OCI-LY3 (cell line): ENCODE measurements around the gene CIT.

Experiments
- H2AFZ ChIP-seq: fragments of 200-600, 300-600 bp; shearing (Covaris generic); 2 replicates; pipeline ENCODE4 v1.6.0; 2014; ENCODE audit warnings: antibody characterized with exemption, low read depth, low read length
- H3K27ac ChIP-seq: fragments of 200-600, 300-600 bp; sonication (generic); 2 replicates; pipeline ENCODE4 v1.5.1; 2014; ENCODE audit warnings: mild to moderate bottlenecking, low read length, moderate library complexity, mixed read lengths
- H3K27me3 ChIP-seq: fragments of 200-600, 300-600 bp; sonication (generic); 2 replicates; pipeline ENCODE4 v1.6.1; 2014; ENCODE audit warnings: low read depth, low read length, mixed read lengths
- H3K36me3 ChIP-seq: fragments of 200-600, 300-600 bp; sonication (generic); replicated peaks from 2 replicates; pipeline ENCODE3; 2014; ENCODE audit warnings: low read depth, low read length, mixed read lengths
- H3K4me1 ChIP-seq: fragments of 300-600, 200-600 bp; sonication (generic); 2 replicates; pipeline ENCODE4 v1.6.1; 2014; ENCODE audit warnings: low read length, mixed read lengths
- H3K4me2 ChIP-seq: fragments of 200-600, 300-600 bp; sonication (generic); 2 replicates; pipeline ENCODE4 v1.6.1; 2014; ENCODE audit warnings: low read length, mixed read lengths
- H3K4me3 ChIP-seq: fragments of 300-600, 200-600 bp; sonication (generic); 2 replicates; pipeline ENCODE4 v1.5.1; 2014; ENCODE audit warnings: antibody characterized with exemption, mild to moderate bottlenecking, low read length, moderate library complexity
- H3K79me2 ChIP-seq: fragments of 300-600, 200-600 bp; shearing (Covaris generic); 2 replicates; pipeline ENCODE4 v1.6.1; 2014; ENCODE audit warnings: mild to moderate bottlenecking, low read length, mixed read lengths
- H3K9ac ChIP-seq: fragments of 300-600, 200-600 bp; shearing (Covaris generic); 2 replicates; pipeline ENCODE4 v1.6.0; 2014; ENCODE audit warnings: mild to moderate bottlenecking, low read length, moderate library complexity
- H3K9me3 ChIP-seq: fragments of 200-600, 300-600 bp; shearing (Covaris generic); 2 replicates; pipeline ENCODE4 v1.6.1; 2014; ENCODE audit warnings: low read length, mixed read lengths; ENCODE audit not compliant: insufficient read depth
- H4K20me1 ChIP-seq: fragments of 200-600, 300-600 bp; sonication (generic); 2 replicates; pipeline ENCODE4 v1.6.1; 2016; ENCODE audit warnings: low read length, mixed read lengths; ENCODE audit not compliant: insufficient read depth
- EZH2phosphoT487 ChIP-seq: fragments of 200-600 bp; shearing (Covaris generic); IDR thresholded peaks from 2 replicates; pipeline ENCODE4 v1.6.1; 2018; ENCODE audit warnings: antibody characterized with exemption, mixed run types, low read depth
- TF ChIP-seq, protein P1 (sequence below): fragments of 200-600, 300-600 bp; sonication (generic); IDR thresholded peaks from 2 replicates; pipeline ENCODE4 v1.5.1; 2014; ENCODE audit warnings: antibody characterized with exemption, low read length, low read depth

Gene CIT

GRCh38 chr12:119665164-119665929, 211.8 kb downstream of the CIT start:
- Histone ChIP-seq H3K9me3 (no peaks in the 10 kb centered on the region), H3K9ac (no peak overlapping the region), H3K4me1 (peaks cover 18% of the 10 kb centered on the region), H3K4me3 (no peak overlapping the region), H4K20me1 (no peaks in the 10 kb centered on the region), H3K27me3 (no peaks in the 10 kb centered on the region), H3K36me3 (peaks cover 5% of the 10 kb centered on the region), H2AFZ (no peak overlapping the region), H3K27ac (no peak overlapping the region), H3K4me2 (no peak overlapping the region), H3K79me2 (peaks cover 24% of the 10 kb centered on the region)
- TF ChIP-seq, protein P1, sequence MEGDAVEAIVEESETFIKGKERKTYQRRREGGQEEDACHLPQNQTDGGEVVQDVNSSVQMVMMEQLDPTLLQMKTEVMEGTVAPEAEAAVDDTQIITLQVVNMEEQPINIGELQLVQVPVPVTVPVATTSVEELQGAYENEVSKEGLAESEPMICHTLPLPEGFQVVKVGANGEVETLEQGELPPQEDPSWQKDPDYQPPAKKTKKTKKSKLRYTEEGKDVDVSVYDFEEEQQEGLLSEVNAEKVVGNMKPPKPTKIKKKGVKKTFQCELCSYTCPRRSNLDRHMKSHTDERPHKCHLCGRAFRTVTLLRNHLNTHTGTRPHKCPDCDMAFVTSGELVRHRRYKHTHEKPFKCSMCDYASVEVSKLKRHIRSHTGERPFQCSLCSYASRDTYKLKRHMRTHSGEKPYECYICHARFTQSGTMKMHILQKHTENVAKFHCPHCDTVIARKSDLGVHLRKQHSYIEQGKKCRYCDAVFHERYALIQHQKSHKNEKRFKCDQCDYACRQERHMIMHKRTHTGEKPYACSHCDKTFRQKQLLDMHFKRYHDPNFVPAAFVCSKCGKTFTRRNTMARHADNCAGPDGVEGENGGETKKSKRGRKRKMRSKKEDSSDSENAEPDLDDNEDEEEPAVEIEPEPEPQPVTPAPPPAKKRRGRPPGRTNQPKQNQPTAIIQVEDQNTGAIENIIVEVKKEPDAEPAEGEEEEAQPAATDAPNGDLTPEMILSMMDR: no peak
- no peak for TF ChIP-seq EZH2phosphoT487

DNA sequence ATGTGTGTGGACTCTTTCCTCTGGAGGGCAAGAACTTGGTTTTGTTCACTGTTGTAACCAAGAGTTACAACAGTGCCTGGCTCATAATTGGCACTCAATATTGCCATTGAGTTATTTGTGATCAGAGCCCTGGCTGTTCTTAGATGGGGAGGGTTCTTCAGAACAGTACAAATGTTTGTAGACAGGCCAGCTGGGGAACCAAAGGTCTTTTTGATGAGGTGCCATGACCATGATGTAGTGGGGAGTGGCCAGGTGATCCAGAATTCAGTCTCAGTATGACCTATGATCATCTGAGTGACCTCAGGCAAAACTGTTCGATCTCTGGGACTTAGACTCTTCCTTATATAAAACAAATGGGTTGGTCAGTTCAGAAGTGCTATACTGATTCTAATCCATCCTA, 212.5 kb downstream of the CIT start:
- no peaks in the 10 kb centered on the region for H3K27me3 ChIP-seq
- H2AFZ ChIP-seq: no peak overlapping the region
- peaks cover 17% of the 10 kb centered on the region for H3K79me2 ChIP-seq
- H3K4me2 ChIP-seq: no peak overlapping the region
- TF ChIP-seq, protein P1: no peak
- TF ChIP-seq EZH2phosphoT487: no peak
- no peak overlapping the region for H3K27ac ChIP-seq
- peaks cover 20% of the 10 kb centered on the region for H3K4me1 ChIP-seq
- no peaks in the 10 kb centered on the region for H3K36me3 ChIP-seq
- no peaks in the 10 kb centered on the region for H4K20me1 ChIP-seq
- no peak overlapping the region for H3K4me3 ChIP-seq
- H3K9ac ChIP-seq: no peak overlapping the region
- H3K9me3 ChIP-seq: no peaks in the 10 kb centered on the region

- no peak overlapping the region for H3K27ac ChIP-seq
- H3K27me3 ChIP-seq: no peaks in the 10 kb centered on the region
- no peak overlapping the region for H3K4me2 ChIP-seq
- no peaks in the 10 kb centered on the region for H3K9me3 ChIP-seq
- TF ChIP-seq EZH2phosphoT487: no peak
- TF ChIP-seq, protein P1: no peak
- peaks cover 15% of the 10 kb centered on the region for H3K4me1 ChIP-seq
- H2AFZ ChIP-seq: no peak overlapping the region
- H3K79me2 ChIP-seq: no peaks in the 10 kb centered on the region
- no peak overlapping the region for H3K4me3 ChIP-seq
- no peaks in the 10 kb centered on the region for H4K20me1 ChIP-seq
- H3K9ac ChIP-seq: no peak overlapping the region
- H3K36me3 ChIP-seq: no peaks in the 10 kb centered on the region
These were observed 215.2 kb downstream of the CIT start for GRCh38 chr12:119661882-119662281.

DNA sequence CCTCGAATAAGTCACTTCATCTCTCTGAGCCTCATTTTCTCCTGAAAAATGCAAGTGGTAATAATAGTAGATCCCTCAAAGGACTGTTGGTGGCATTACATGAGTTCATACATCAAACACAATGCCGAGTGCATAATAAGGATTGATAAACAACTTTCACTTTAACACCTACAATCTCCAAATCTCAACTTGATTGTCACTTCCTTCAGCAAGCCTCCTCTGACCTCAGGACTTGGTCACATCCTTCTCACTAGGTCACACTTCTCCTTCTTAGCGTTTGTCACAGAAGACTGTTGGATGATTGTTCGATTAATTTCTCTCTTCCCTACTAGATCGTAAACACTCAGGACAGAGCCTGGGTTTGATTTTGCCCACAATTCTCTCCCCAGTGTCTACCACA, 217.0 kb downstream of the CIT start:
- Histone ChIP-seq H3K79me2 (no peaks in the 10 kb centered on the region), H3K4me2 (peak overlapping the region; percentile 56), H3K4me3 (peak overlapping the region; percentile 38; the same call in 1 of the 2 replicates), H3K27me3 (no peaks in the 10 kb centered on the region), H3K27ac (no peak overlapping the region), H3K36me3 (no peaks in the 10 kb centered on the region), H3K4me1 (peaks cover 4% of the 10 kb centered on the region), H3K9ac (no peak overlapping the region), H3K9me3 (no peaks in the 10 kb centered on the region), H4K20me1 (no peaks in the 10 kb centered on the region), H2AFZ (peak overlapping the region; percentile 97)
- TF ChIP-seq, protein P1: no peak
- no peak for TF ChIP-seq EZH2phosphoT487
